HEK293 (cell line): ENCODE data around the gene RNASEH1.

Experiments
- CTCF ChIA-PET: fragments of 350-600 bp; formaldehyde crosslinking; extraction: SDS; loops from one replicate; lab custom pipeline; 2021; ENCODE audit warnings: antibody characterized with exemption; lab: Yijun Ruan, JAX
- POLR2A ChIA-PET: fragments of 300-600 bp; formaldehyde crosslinking; extraction: SDS; loops from one replicate; lab custom pipeline; 2020; ENCODE audit warnings: antibody characterized with exemption, inconsistent platforms; lab: Yijun Ruan, JAX
- H3K27ac ChIP-seq: fragments of 200-500 bp; sonication (Bioruptor generic); 2 replicates; pipeline ENCODE4 v1.5.1; 2014; ENCODE audit warnings: low read depth, low read length, control low read depth, inconsistent platforms; ENCODE audit errors: extremely low read depth
- H3K36me3 ChIP-seq, 2 experiments: fragments of 200-500 bp in 1 of 2; sonication (Bioruptor generic) in 1 of 2; 1 replicate in 1 of 2; 2 replicates in 1 of 2; pipeline ENCODE4 v1.5.1; 2014 to 2017; ENCODE audit warnings: inconsistent platforms in 2 of 2, low read length in 2 of 2; ENCODE audit not compliant: control insufficient read depth in 2 of 2, insufficient read depth in 1 of 2
- H3K4me1 ChIP-seq: fragments of 200-500 bp; sonication (Bioruptor generic); 2 replicates; pipeline ENCODE4 v1.5.1; 2014; ENCODE audit warnings: mild to moderate bottlenecking, low read length, inconsistent platforms; ENCODE audit not compliant: control insufficient read depth, insufficient read depth
- H3K4me3 ChIP-seq: 2 replicates; pipeline ENCODE4 v1.5.1; 2011; ENCODE audit warnings: low read depth, mild to moderate bottlenecking, control low read depth, low read length, moderate library complexity
- H3K9me3 ChIP-seq: fragments of 200-500 bp; sonication (Bioruptor generic); 2 replicates; pipeline ENCODE4 v1.5.1; 2014; ENCODE audit warnings: low read depth, low read length, inconsistent platforms; ENCODE audit not compliant: control insufficient read depth, insufficient read depth
- CTCF ChIP-seq: fragments of 450-650 bp; formaldehyde crosslinking; IDR thresholded peaks from 2 replicates; pipeline ENCODE4 v1.5.1; 2016; ENCODE audit warnings: missing biosample characterization, missing genetic modification characterization
- HOXC10 ChIP-seq: sonication (generic); formaldehyde crosslinking; IDR thresholded peaks from 2 replicates; pipeline ENCODE4 v1.8.1; 2023; ENCODE audit warnings: mild to moderate bottlenecking, missing genetic modification reagents
- MYNN ChIP-seq: fragments of 450-650 bp; formaldehyde crosslinking; IDR thresholded peaks from 2 replicates; pipeline ENCODE4 v1.5.1; 2016; ENCODE audit warnings: missing biosample characterization, missing genetic modification characterization, borderline replicate concordance
- OSR2 ChIP-seq: fragments of 450-650 bp; formaldehyde crosslinking; IDR thresholded peaks from 2 replicates; pipeline ENCODE4 v1.5.1; 2016; ENCODE audit warnings: missing biosample characterization, missing genetic modification characterization
- SCRT1 ChIP-seq: fragments of 450-650 bp; formaldehyde crosslinking; IDR thresholded peaks from 2 replicates; pipeline ENCODE4 v1.5.1; 2016; ENCODE audit warnings: missing biosample characterization, missing genetic modification characterization, borderline replicate concordance
- TRIM28 ChIP-seq: IDR thresholded peaks from 2 replicates; pipeline ENCODE4 v1.6.1; 2011; ENCODE audit warnings: low read length, control low read depth, borderline replicate concordance
- YY1 ChIP-seq: fragments of 450-650 bp; formaldehyde crosslinking; IDR thresholded peaks from 2 replicates; pipeline ENCODE4 v1.5.1; 2018; ENCODE audit warnings: missing biosample characterization, missing genetic modification characterization
- ZBTB21 ChIP-seq: fragments of 450-650 bp; formaldehyde crosslinking; IDR thresholded peaks from 2 replicates; pipeline ENCODE4 v1.5.1; 2017; ENCODE audit warnings: missing biosample characterization, missing genetic modification characterization
- ZBTB48 ChIP-seq: fragments of 450-650 bp; formaldehyde crosslinking; IDR thresholded peaks from 2 replicates; pipeline ENCODE4 v1.5.1; 2016; ENCODE audit warnings: missing biosample characterization, missing genetic modification characterization
- ZFP3 ChIP-seq: fragments of 450-650 bp; formaldehyde crosslinking; IDR thresholded peaks from 2 replicates; pipeline ENCODE4 v1.5.1; 2016; ENCODE audit warnings: low read depth, missing biosample characterization, missing genetic modification characterization
- ZFP69B ChIP-seq: fragments of 450-650 bp; formaldehyde crosslinking; IDR thresholded peaks from 2 replicates; pipeline ENCODE4 v1.5.1; 2016; ENCODE audit warnings: missing biosample characterization, missing genetic modification characterization
- ZNF2 ChIP-seq: fragments of 450-650 bp; formaldehyde crosslinking; IDR thresholded peaks from 2 replicates; pipeline ENCODE4 v1.5.1; 2016; ENCODE audit warnings: missing biosample characterization, missing genetic modification characterization
- ZNF24 ChIP-seq: fragments of 450-650 bp; formaldehyde crosslinking; IDR thresholded peaks from 2 replicates; pipeline ENCODE4 v1.5.1; 2016; ENCODE audit warnings: missing biosample characterization, missing genetic modification characterization
- ZNF280D ChIP-seq: fragments of 450-650 bp; formaldehyde crosslinking; IDR thresholded peaks from 2 replicates; pipeline ENCODE4 v1.5.1; 2016; ENCODE audit warnings: missing biosample characterization, missing genetic modification characterization
- ZNF302 ChIP-seq: fragments of 450-650 bp; formaldehyde crosslinking; IDR thresholded peaks from 2 replicates; pipeline ENCODE4 v1.5.1; 2016; ENCODE audit warnings: missing biosample characterization, missing genetic modification characterization, low read depth
- ZNF335 ChIP-seq: fragments of 450-650 bp; formaldehyde crosslinking; conservative IDR thresholded peaks from 2 replicates; pipeline ENCODE4 v1.5.1; 2016; ENCODE audit warnings: missing biosample characterization, missing genetic modification characterization
- ZNF366 ChIP-seq: fragments of 450-650 bp; formaldehyde crosslinking; conservative IDR thresholded peaks from 2 replicates; pipeline ENCODE4 v1.5.1; 2016; ENCODE audit warnings: missing biosample characterization, missing genetic modification characterization
- ZNF37A ChIP-seq: fragments of 450-650 bp; IDR thresholded peaks from 2 replicates; pipeline ENCODE4 v1.5.1; 2018; ENCODE audit warnings: missing biosample characterization, missing genetic modification characterization
- ZNF404 ChIP-seq: fragments of 450-650 bp; formaldehyde crosslinking; IDR thresholded peaks from 2 replicates; pipeline ENCODE4 v1.5.1; 2017; ENCODE audit warnings: missing biosample characterization, missing genetic modification characterization
- ZNF558 ChIP-seq: fragments of 450-650 bp; formaldehyde crosslinking; IDR thresholded peaks from 2 replicates; pipeline ENCODE4 v1.5.1; 2016; ENCODE audit warnings: missing biosample characterization, missing genetic modification characterization
- ZNF621 ChIP-seq: fragments of 450-650 bp; formaldehyde crosslinking; IDR thresholded peaks from 2 replicates; pipeline ENCODE4 v1.5.1; 2017; ENCODE audit warnings: missing biosample characterization, missing genetic modification characterization
- ZNF658 ChIP-seq: fragments of 450-650 bp; formaldehyde crosslinking; IDR thresholded peaks from 2 replicates; pipeline ENCODE4; 2016; ENCODE audit warnings: missing biosample characterization, missing genetic modification characterization
- ZNF670 ChIP-seq: fragments of 450-650 bp; formaldehyde crosslinking; IDR thresholded peaks from 2 replicates; pipeline ENCODE4 v1.5.1; 2016; ENCODE audit warnings: missing biosample characterization, missing genetic modification characterization, low read depth
- ZNF791 ChIP-seq: fragments of 450-650 bp; formaldehyde crosslinking; IDR thresholded peaks from 2 replicates; pipeline ENCODE4 v1.5.1; 2016; ENCODE audit warnings: missing biosample characterization, missing genetic modification characterization
- ZSCAN23 ChIP-seq: fragments of 450-650 bp; formaldehyde crosslinking; IDR thresholded peaks from 2 replicates; pipeline ENCODE4 v1.5.1; 2016; ENCODE audit warnings: missing biosample characterization, missing genetic modification characterization
- ZSCAN4 ChIP-seq: fragments of 450-650 bp; formaldehyde crosslinking; IDR thresholded peaks from 2 replicates; pipeline ENCODE4 v1.5.1; 2017; ENCODE audit warnings: missing biosample characterization, missing genetic modification characterization

RNASEH1 gene

GRCh38 chr2:3566806-3567205 is 8.7 kb upstream of the RNASEH1 start:
- 0 out of 2 replicates have a peak, but pooled peaks cover 4% of the 10 kb centered on the region for H3K4me1 ChIP-seq
- TF ChIP-seq ZNF658 (no peak), OSR2 (tag by site-specific recombination) (no peak), ZSCAN23 (tag by site-specific recombination) (no peak), ZNF404 (tag by site-specific recombination) (no peak), ZSCAN4 (tag by site-specific recombination) (no peak), CTCF (tag by site-specific recombination) (no peak), ZNF558 (tag by site-specific recombination) (no peak), SCRT1 (tag by site-specific recombination) (no peak), ZFP3 (tag by site-specific recombination) (no peak), ZNF24 (no peak), ZNF302 (tag by site-specific recombination) (no peak), ZNF280D (tag by site-specific recombination) (no peak), ZNF37A (tag by site-specific recombination) (no peak), MYNN (no peak), HOXC10 (CRISPR knock-in tag) (no peak), ZNF2 (tag by site-specific recombination) (no peak), YY1 (no peak), ZNF366 (no peak), ZNF335 (no peak)
- TF ChIP-seq, all 188 proteins: peak for 0
- Histone ChIP-seq H3K36me3 (peaks cover 0 to 7% of the 10 kb centered on the region in 2 experiments; a peak in 1 of 3 replicates), H3K27ac (no peak overlapping the region), H3K9me3 (no peaks in the 10 kb centered on the region), H3K4me3 (no peak overlapping the region)
- POLR2A ChIA-PET, result no interaction called here
- CTCF ChIA-PET, result no interaction called here

- TF ChIP-seq ZNF791, result no peak
- no peak for TF ChIP-seq ZNF670 (tag by site-specific recombination)
- TF ChIP-seq ZFP69B (tag by site-specific recombination), result no peak
- TF ChIP-seq ZBTB21 (tag by site-specific recombination), result no peak
- no peak for TF ChIP-seq ZNF621
- no peak for TF ChIP-seq ZBTB48 (tag by site-specific recombination)
- TF ChIP-seq ZNF302 (tag by site-specific recombination), result no peak
- TF ChIP-seq TRIM28, result no peak
- no peak overlapping the region for H3K27ac ChIP-seq
- peaks cover 0 to 4% of the 10 kb centered on the region in 2 experiments; a peak in 1 of 3 replicates for H3K36me3 ChIP-seq
- H3K9me3 ChIP-seq, result no peaks in the 10 kb centered on the region
- CTCF ChIA-PET, result no interaction called here
- POLR2A ChIA-PET, result no interaction called here
- H3K4me1 ChIP-seq, result no peaks in the 10 kb centered on the region
- no peak overlapping the region for H3K4me3 ChIP-seq
Measured at GRCh38 chr2:3565117-3565516, 7.0 kb upstream of the RNASEH1 start.
